ENCODE measurements around the gene NPAS4.
"Not testable (repeated sequence)": the region's sequence is repeated elsewhere in the genome, so short reads cannot be mapped to it uniquely, and the experiment has no call there.

The NPAS4 gene

DNA sequence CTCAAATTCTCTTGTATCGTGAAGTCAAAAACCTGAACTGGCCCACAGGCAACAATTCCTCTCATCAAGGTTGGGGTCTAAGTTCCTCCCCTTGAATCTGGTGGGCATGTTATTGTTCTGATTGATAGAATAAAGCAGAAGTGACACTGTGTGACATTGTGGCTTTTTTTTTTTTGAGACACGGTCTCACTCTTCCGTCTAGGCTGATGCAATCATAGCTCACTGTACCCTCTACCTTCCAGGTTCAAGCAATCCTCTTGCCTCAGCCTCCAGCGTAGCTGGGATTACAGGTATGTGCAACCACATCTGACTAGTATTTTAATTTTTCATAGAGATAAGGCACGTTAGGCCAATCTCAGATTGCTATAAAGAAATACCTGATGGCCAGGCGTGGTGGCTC lies 37.0 kb downstream of the NPAS4 start:
- ATAC-seq (no peak), DNase-seq (no peak)

DNA sequence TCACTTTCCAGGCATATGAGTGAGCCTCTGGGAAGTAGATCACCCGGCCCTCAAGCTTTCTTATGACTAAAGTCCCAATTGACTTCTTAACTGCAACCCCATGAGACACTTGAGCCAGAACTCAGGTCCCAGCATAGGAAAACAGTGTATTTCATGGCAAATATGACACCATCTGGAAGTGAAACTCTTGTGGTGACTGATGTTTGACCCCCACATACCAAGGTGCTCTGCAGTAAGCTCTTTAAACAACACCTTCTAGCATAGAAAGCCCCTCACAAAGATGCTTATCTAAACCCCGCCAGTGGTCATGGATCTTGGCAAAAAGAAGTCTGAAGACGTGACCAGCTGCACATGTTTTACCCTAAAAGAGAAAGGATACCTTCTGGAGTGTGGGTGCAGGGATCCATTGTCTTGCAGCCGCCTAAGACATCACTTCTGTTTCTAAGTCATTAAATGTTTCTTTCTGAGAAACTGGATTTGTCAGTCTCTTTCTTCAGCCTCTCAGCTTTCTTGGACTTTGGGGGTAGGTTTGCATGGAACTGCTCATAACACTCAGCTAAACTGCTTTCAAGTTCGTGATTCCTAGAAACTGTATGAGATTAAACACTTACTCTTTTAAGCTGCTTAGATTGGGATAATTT lies 38.4 kb downstream of the NPAS4 start:
- ATAC-seq (peak; percentile 85), DNase-seq (peak; percentile 41)

DNA sequence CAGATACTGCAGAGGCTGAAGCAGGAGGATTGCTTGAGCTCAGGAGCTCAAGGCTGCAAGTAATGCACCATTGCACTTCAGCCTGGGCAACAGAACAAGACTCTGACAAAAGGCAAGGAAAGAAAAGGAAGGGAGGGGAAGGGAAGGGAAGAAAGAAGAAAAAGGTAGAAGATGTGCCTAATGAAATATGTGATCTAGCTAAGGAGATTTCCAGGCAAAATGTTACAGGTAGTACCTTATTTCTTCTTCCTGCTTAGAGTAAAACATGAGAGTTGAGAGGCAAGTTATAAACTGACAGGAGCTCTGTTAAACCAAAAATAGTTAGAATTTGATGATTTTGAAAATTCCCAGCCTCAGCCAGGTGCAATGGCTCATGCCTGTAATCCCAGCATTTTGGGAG lies 41.2 kb downstream of the NPAS4 start:
- no peak for ATAC-seq
- DNase-seq: no peak

DNA sequence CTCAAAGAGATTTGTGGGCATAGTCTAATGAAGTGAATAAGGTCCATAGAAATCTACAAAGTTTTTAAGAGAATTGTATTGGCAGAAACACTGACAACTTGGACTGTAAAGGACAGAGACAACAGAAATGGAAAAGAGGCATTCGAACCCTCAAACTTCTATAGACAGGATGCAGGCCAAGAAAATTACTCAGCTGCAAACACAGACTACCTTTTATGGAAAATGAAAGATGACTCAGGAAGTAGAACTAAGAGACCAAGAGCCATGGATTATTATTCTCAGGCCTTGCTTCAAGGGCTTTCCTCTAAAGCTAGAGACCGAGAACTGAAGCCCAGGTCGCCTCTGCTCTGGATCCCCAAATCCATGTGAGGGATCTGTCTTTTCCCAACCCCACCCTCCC lies 42.1 kb downstream of the NPAS4 start:
- ATAC-seq (no peak), DNase-seq (no peak)

DNA sequence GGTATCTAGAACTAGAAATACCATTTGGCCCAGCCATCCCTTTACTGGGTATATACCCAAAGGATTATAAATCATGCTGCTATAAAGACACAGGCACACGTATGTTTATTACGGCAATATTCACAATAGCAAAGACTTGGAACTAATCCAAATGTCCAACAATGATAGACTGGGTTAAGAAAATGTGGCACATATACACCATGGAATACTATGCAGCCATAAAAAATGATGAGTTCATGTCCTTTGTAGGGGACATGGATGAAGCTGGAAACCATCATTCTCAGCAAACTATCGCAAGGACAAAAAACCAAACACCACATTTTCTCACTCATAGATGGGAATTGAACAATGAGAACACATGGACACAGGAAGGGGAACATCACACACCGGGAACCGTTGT lies 43.3 kb downstream of the NPAS4 start:
- not testable (repeated sequence) for DNase-seq, ATAC-seq

DNA sequence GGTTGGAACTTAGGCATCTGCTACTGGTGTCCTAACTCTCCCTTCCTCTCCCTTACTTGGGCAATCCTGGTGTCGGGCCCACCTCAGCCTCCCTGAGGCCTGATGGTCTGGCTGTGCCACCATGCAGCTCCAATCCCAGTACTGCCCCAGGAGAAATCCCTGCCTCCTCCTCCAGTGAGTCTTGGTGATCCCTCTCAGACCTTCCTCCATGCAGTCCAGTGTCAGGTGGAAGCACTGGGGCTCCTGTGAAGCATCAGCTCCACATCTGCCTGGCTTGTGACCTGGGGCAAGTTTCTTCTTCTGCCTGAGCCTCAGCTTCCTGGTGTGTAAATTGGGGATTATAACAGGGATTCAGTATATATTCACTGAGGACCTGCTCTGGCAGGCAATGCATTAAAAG lies 44.1 kb downstream of the NPAS4 start:
- no peak for DNase-seq
- ATAC-seq: no peak

DNA sequence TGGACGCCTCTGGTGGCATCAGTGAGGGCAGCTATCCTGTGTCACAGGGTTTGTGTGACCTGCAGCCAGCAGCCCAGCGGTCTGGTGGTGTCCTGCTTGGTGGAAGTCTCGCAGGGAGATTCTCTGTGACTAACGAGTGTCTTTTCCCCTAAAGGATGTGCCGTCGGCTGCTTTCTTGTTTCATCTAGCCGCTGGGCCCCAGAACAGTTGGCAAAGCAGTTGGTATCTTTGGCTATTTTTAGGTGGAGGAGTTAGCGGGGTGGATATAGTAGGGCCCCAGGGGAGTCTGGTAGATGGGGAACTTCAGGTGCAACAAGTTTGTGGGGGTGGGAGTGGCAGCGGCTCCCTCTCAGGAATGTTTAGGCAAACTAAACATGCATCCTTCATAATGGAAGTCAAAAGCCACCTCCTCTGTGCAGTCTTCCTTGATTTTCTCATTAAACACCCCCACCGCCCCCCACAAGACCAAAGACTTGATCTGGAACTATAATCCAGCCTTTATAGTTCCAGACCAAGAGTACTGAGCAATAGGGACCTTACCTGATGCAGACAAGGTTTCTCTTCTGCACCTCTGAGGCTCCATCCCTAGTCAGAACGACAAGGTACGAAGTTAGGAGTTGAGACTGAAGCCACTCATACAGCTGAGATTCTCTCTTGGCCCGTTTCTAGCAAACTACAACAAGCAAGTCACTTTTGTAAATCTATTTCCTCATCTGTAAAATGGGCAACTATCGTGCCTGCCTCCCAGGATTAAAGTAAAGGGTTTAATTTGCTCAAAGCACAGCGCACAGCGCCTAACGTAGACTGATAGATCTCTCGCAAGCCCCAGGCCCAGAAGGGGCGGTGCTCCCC lies 44.8 kb downstream of the NPAS4 start:
- no peak for ATAC-seq
- no peak for DNase-seq

DNA sequence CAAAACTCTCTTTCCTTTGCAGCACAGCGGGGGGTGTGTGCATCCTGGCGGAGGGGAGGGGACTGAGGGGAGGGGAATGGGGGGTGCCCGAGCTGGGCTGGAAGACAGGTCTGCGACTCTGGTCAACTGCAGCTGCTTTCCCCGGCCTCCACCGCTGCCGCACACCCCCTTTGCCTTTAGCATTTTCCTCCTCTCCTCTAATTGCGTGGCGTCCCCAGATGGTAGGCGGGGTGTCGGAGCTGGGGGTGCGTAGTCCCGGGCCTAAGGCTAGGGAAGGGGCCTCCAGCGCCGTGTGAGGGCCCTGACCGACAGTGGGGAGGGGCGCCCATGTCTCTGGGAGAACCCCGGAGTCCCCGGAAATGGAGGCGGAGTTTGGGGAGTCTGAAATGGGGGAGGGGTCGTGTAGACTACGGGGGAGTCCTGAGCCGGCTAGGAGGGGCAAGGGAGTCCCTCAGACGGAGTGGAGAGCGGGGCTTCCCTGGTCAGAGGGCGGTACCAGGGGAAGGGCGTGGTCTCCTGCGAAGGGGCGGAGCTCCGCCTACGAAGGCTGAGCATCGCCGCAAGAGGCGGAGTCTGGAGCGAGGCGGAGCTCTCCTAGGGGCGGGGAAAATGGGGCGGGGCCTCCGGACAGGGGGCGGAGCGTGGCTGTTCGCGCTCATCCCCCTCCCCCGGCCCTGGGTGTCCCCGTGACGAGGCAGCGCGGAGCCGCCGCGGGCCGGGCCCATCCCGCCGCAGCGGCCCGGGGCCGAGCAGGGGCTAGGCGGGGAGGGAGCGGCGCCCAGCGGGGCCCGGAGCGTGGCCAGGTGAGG lies 45.6 kb downstream of the NPAS4 start, which contains the start of gene PELI3:
Gene PELI3, plus strand, starts transcription at position 681 of the 809 bp plus-strand sequence. CDS start 1,224 bp downstream, outside the sequence.
- ATAC-seq: peak; percentile 85
- DNase-seq: peak; percentile 95

DNA sequence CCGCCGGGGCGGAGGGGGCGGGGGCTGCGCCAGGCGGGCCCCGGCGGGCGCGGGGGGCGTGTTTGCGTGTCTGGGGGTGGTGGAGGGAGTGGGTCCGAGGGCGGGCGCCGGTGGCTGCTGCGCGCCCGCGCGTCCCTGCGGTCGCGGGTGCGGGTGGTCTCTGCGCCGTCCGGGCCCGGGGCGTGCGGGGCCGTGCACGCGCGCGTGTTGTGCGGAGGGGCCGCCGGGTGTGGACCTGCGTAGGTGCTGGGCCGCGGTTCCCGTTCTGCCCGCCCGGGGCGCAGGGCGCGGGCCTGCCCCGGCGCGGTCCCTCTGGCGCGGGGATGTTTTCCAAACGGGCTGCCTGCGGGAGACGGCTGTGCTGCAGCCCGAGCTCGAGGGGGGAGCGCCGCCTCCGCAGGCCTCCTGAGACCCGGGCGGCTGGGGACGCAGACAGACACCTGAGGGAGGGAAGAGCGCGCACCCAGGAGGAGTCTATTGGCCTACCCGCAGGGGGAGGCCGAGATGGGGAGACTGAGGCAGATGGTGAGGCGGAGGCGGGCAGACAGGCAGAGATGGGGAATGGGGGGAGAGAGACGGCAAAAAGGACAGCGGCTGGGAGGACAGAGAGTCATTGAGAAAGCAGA lies 46.3 kb downstream of the NPAS4 start:
- ATAC-seq (peak; percentile 21), DNase-seq (no peak)

DNA sequence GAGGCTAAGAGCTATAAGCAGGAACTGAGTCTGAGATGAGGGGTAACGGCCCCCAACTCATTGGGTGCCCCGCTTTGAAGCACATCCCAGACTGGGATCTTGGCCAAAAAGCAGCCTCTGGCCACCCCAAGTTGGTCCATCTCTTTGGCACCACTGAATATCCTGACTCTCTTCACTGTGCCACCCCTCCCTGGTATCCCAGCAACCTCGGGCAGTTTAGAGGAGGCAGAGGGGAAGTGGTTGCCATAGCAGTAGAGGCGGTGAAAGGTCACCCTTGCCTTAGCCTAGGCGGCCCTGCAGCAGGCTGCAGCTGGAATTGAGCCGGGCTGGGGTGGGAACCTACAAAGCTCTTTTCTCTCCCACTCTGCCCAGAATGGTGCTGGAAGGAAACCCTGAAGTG lies 46.9 kb downstream of the NPAS4 start:
- DNase-seq (peak; percentile 45), ATAC-seq (peak; percentile 55)

DNA sequence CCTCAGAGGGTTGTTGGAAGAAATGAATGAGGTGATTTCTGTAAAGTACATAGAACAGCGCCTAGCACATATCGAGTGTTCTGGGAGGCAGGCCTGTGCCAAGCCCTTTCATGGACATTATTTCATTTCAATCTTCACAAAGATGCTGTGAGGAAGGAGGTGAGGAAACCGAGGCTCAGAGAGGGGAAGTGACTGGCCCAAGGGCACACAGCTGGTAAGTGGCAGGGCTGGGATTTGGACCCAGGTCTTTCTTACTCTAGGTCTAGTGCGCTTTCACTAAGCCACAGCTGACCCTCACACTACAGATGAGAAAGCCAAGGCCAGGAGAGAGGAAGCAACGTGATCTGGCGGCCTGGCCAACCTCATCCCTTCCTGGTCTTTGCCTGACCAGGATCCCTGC lies 47.9 kb downstream of the NPAS4 start:
- ATAC-seq (no peak), DNase-seq (no peak)

DNA sequence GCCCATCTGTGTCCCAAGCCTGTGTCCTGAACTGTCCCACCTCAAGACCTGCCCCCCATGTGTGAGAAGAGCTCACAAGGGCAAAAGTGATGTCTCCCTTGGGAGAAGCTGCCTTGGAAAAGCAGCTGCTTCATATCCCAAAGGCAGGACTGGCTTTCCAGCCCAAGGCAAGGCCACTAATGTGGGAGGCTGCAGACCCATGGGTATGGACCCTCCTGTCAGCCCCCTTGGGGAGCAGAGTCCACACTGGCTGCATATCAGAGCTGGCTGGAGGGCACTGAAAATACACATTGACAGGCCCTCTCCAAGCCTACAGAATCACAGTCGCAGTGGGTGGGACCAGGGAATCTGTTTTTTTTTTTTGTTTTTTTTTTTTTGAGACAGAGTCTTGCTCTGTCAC lies 48.6 kb downstream of the NPAS4 start:
- DNase-seq (no peak), ATAC-seq (no peak)

DNA sequence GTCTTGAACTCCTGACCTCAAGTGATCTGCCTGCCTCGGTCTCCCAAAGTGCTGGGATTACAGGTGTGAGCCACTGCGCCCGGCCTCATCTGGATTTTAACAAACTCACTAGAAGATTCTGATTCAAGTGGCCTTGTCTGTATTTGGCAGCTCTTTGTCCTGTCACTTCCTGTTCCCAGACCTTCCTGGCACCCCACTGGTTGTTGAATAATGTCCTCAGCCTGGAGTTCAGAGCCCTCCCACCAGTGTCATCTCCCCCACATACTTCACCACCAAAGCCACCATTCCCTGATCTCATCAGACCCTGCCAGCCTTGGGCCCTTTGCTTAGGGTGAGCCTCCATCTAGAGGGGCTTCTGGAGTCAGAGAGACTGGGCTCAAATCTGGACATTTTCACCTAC lies 49.2 kb downstream of the NPAS4 start:
- ATAC-seq (no peak), DNase-seq (no peak)

DNA sequence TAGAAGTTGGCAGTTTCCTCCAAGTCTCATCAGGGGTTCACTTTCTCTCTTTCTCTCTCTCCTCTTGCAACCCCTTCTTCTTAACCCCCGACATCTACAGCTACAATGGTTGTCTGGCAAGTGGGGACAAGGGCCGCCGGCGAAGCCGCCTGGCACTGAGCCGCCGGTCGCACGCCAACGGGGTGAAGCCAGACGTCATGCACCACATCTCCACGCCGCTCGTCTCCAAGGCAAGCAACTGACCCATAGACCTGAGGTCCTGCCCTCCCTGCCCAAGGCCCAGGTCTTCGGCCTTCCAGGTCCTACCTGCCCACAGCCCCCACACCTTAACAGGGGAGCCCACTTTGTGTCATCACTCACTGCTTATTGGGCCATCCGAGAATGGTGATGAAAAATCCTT lies 50.3 kb downstream of the NPAS4 start:
- DNase-seq: no peak

DNA sequence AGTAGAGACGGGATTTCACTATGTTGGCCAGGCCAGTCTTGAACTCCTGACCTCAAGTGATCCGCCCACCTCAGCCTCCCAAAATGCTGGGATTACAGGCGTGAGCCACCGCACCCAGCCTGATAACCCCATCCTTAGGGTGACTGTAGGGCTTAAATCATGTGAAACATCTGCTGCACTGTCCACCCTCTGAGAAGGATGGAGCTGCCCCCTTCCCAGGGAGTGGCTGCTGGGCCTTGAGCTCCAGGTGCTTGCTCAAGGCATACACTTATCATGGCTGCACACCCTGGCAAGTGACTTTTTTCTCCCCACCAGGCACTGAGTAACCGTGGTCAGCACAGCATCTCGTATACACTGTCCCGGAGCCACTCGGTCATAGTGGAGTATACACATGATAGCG lies 51.2 kb downstream of the NPAS4 start:
- no peak for ATAC-seq
- DNase-seq: no peak

More for the DNA sequence above, 50.3 kb downstream of the NPAS4 start:
- no peak for ATAC-seq

DNA sequence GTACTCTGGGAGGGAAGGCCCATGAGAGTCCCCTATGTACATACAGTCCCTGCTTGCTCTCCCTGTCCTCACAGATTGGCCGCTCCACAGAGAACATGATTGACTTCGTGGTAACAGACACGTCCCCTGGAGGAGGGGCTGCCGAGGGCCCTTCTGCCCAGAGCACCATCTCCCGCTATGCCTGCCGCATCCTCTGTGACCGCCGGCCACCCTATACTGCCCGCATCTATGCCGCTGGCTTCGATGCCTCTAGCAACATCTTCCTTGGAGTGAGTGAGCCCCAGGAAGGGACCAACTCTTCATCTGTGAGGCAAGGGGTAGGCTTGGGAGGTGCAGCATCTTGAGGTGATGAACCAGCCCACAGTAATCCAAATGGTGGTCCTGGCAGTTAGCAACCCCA lies 52.3 kb downstream of the NPAS4 start:
- DNase-seq: no peak
- no peak for ATAC-seq

DNA sequence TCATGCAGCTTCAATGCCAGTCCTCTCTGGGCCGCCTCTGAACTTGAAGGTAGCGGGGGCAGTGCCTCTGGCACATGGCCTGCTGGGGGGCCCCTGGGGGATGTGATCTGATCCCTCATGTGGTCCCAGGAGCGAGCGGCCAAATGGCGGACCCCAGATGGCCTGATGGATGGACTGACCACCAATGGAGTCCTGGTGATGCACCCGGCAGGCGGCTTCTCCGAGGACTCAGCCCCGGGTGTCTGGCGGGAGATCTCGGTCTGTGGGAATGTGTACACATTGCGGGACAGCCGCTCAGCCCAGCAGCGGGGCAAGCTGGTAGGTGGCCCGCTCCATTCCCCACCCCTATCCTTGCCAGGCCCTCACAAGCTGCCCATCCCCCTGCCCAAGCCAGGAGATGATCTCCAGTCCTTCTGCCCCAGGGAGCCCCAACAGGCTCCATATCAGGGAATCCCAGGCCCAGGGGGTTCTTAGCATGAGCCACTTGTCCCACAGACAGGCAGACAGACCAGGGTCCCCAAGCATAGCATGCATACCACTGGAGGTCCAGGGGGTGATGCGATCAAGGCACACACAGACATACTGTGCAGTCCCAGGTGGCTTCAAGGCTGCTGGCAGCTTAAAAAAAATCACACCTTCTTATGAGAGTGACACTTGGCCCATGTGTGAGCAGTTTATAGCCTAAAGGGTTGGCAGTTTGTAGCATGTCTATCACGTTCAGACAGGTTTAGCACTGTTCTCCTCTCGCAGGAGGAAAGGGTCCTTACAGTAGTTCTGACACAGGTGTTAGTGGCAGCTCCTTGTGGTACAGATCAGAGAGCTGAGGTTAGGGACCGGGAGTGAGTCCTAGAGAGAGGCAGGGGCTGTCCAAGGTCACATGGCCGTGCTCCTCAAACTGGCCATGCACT lies 53.0 kb downstream of the NPAS4 start:
- ATAC-seq (no peak), DNase-seq (no peak)

DNA sequence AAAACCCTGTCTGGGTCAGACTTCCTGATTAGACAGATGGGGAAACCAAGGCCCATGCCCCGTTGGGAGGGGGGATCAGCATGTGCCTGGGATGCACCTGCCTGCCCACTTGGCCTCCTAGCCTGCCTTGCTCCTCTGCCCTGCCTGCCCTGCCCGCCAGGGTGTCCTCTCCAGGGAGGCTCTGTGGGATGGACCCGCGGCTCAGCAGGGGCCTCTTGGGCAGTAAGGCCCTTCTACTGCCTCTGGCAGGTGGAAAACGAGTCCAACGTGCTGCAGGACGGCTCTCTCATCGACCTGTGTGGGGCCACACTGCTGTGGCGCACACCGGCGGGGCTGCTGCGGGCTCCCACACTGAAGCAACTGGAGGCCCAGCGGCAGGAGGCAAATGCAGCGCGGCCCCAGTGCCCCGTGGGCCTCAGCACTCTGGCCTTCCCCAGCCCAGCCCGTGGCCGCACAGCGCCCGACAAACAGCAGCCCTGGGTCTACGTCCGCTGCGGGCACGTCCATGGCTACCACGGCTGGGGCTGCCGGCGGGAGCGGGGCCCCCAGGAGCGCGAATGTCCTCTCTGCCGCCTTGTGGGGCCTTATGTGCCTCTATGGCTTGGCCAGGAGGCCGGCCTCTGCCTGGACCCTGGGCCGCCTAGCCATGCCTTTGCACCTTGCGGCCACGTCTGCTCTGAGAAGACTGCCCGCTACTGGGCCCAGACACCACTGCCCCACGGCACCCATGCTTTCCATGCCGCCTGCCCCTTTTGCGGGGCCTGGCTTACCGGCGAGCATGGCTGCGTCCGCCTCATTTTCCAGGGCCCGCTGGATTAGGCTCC lies 54.7 kb downstream of the NPAS4 start:
- ATAC-seq (no peak), DNase-seq (no peak)
